Esophagus (tissue), 2 donors: ENCODE measurements around the gene COL3A1. TPM values are rescaled to one million over a fixed set of nuclear protein-coding genes. Genes with fewer than 3 reads are reported as not detected.

Source experiments
- H3K27ac ChIP-seq, 2 donors: one replicate each; pipeline ENCODE4 v1.5.1; 2013; ENCODE audit warnings: low read depth in 2 of 2, mild to moderate bottlenecking in 2 of 2, inconsistent platforms in 1 of 2, low read length in 1 of 2, moderate library complexity in 1 of 2
- H3K27me3 ChIP-seq, 2 donors: one replicate each; pipeline ENCODE4 v1.6.1; 2013; ENCODE audit warnings: low read length in 2 of 2, control low read depth in 1 of 2, mild to moderate bottlenecking in 1 of 2; ENCODE audit not compliant: insufficient read depth in 2 of 2, control insufficient read depth in 1 of 2
- H3K36me3 ChIP-seq, 2 donors: one replicate each; pipeline ENCODE4 v1.6.1; 2013; ENCODE audit warnings: low read length in 1 of 2; ENCODE audit not compliant: control insufficient read depth in 2 of 2, insufficient read depth in 2 of 2
- H3K4me1 ChIP-seq, 2 donors: one replicate each; pipeline ENCODE4 v1.6.1; 2013; ENCODE audit warnings: low read length in 1 of 2; ENCODE audit not compliant: control insufficient read depth in 2 of 2, insufficient read depth in 2 of 2
- H3K4me3 ChIP-seq, 2 donors: one replicate each; pipeline ENCODE4 v1.5.1; 2013; ENCODE audit warnings: low read length in 2 of 2, mild to moderate bottlenecking in 2 of 2, low read depth in 1 of 2, moderate library complexity in 1 of 2
- H3K9me3 ChIP-seq, 2 donors: one replicate each; pipeline ENCODE4 v1.6.1; 2013; ENCODE audit warnings: mild to moderate bottlenecking in 2 of 2, low read depth in 1 of 2, low read length in 1 of 2, moderate library complexity in 1 of 2; ENCODE audit not compliant: control insufficient read depth in 2 of 2, insufficient read depth in 1 of 2
- WGBS, 2 donors: extraction: QIAGEN DNeasy Blood & Tissue Kit; methylation state at CpG; one replicate each; pipeline ENCODE4 v1.1.7; 2013; 5-methylcytosine and 5-hydroxymethylcytosine counted together
- polyA plus RNA-seq, 2 donors: library from polyadenylated mRNA; stranded (reverse); fragments of 200-250 nt; gene quantifications; one replicate each; pipeline ENCODE4 v1.2.3, GENCODE V29; 2013
- donor health status: healthy with polysubstance abuse.
- donor health status: Bipolar disorder and iron deficiency.

Gene COL3A1
- polyA plus RNA-seq, 2 donors = 11.1 to 25.2 TPM

- Histone ChIP-seq H3K4me1 (no peaks in the 10 kb centered on the region), H3K4me3 (no peak overlapping the region), H3K9me3 (no peaks in the 10 kb centered on the region), H3K27me3 (no peaks in the 10 kb centered on the region), H3K36me3 (no peaks in the 10 kb centered on the region), H3K27ac (no peak overlapping the region)
- WGBS, 2 donors = 42 to 56% methylated on average over 5 of the region's 5 CpGs
Observed at GRCh38 chr2:188956961-188957360, 17.2 kb upstream of the COL3A1 start.

GRCh38 chr2:188957646-188958045 is 16.5 kb upstream of the COL3A1 start:
- H3K4me1 ChIP-seq = no peaks in the 10 kb centered on the region
- H3K36me3 ChIP-seq = no peaks in the 10 kb centered on the region
- 88 to 90% methylated on average over 1 of the region's 1 CpG for WGBS, 2 donors
- no peak overlapping the region for H3K4me3 ChIP-seq
- H3K27ac ChIP-seq = no peak overlapping the region
- H3K27me3 ChIP-seq = no peaks in the 10 kb centered on the region
- no peaks in the 10 kb centered on the region for H3K9me3 ChIP-seq

DNA sequence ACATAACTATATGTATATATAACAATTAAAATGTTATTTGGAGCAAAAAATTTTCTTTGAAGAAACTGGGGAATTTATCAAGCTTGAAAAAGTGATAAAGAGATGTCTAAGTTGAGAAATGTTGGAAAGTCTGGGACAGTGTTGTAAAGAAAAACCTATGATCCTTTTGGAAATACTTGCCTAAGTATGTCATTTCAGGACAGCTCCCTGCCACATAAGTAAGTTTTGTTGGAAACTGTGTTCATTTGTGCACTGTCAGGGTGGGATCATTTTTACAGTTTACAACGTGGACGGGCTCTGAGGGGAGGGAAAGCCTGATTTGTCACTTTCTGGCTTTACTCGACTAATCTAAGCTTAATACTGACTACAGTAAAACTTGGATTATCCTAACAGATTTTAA is 10.4 kb upstream of the COL3A1 start:
- WGBS, 2 donors = 63 to 70% methylated on average over 3 of the region's 3 CpGs
- Histone ChIP-seq H3K27me3 (no peaks in the 10 kb centered on the region), H3K9me3 (no peaks in the 10 kb centered on the region), H3K36me3 (no peaks in the 10 kb centered on the region), H3K4me1 (no peaks in the 10 kb centered on the region), H3K4me3 (no peak overlapping the region), H3K27ac (no peak overlapping the region)

DNA sequence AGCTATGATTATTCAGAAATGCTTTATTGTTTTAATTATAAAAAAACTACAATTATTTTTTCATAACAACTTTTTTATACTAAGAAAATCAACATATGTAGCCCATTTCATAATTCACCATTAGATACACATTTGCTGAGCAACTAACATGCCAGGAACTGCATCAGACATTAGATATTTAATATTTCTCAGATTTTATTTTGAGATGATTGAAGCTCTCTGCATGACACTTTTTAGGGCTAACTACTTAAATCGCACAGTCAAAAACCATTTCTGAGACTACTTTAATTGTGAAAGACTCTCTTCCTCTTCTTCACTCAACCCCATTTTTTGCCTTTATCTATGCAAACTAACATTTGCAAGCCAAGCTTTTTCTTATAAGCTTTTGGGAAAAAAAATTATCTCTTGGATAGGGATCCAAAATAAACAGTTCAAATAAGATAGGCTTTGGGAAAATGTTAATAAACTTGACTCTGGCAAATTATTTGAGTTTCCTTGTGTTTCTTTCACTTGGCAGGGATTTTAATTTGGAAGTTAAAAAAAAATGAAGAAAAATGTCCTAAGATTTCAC is 9.1 kb upstream of the COL3A1 start:
- no peak overlapping the region for H3K27ac ChIP-seq
- H3K27me3 ChIP-seq = no peaks in the 10 kb centered on the region
- no peaks in the 10 kb centered on the region for H3K4me1 ChIP-seq
- WGBS, 2 donors = 78 to 86% methylated on average over 1 of the region's 1 CpG
- no peaks in the 10 kb centered on the region for H3K9me3 ChIP-seq
- no peaks in the 10 kb centered on the region for H3K36me3 ChIP-seq
- no peak overlapping the region for H3K4me3 ChIP-seq

GRCh38 chr2:188965563-188965962 is 8.6 kb upstream of the COL3A1 start:
- no peaks in the 10 kb centered on the region for H3K36me3 ChIP-seq
- no peaks in the 10 kb centered on the region for H3K27me3 ChIP-seq
- no peaks in the 10 kb centered on the region for H3K4me1 ChIP-seq
- H3K9me3 ChIP-seq = no peaks in the 10 kb centered on the region
- no peak overlapping the region for H3K4me3 ChIP-seq
- H3K27ac ChIP-seq = no peak overlapping the region
- 72 to 79% methylated on average over 2 of the region's 2 CpGs for WGBS, 2 donors

- Histone ChIP-seq H3K27ac (no peak overlapping the region), H3K4me3 (no peak overlapping the region), H3K36me3 (no peaks in the 10 kb centered on the region), H3K9me3 (no peaks in the 10 kb centered on the region), H3K4me1 (no peaks in the 10 kb centered on the region), H3K27me3 (no peaks in the 10 kb centered on the region)
- WGBS, 2 donors = 63 to 67% methylated on average over 4 of the region's 4 CpGs
Observed at GRCh38 chr2:188966079-188966571, 8.0 kb upstream of the COL3A1 start.

DNA sequence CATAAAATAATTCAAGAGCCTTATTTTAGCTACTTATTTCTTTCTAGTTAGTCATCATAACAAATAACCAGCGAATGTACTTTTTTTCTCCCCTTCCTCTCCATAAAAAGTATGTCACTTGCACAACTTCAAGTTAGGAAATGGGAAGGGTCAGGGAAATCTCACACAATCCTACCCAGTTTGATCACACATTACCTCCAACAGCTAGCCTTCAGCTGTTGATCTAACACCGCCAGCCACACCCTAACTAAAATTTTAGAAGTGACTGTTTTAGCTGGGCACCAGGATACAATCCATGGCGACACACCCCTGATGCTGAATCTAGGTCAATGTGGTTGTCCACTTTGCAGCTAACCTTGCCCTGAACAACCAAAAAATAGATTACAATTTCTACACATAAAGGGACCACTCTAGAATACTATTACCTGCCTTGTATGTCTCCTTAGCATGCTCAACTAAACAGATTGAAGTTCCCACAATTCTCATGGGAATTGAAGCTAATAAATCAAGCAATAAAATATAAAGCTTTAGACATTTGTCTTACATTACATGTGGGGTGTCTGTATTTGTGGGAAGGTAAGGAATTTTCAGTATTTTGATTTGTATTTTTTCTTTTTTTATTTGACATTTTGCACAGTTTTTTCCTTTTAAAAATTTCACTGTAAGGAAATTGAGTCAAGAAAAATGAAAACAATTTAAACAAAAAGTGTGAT is 7.3 kb upstream of the COL3A1 start:
- 81 to 88% methylated on average over 3 of the region's 3 CpGs for WGBS, 2 donors

GRCh38 chr2:188969236-188969635 is 4.9 kb upstream of the COL3A1 start:
- Histone ChIP-seq H3K27ac (no peak overlapping the region), H3K4me3 (no peak overlapping the region)
- 60 to 62% methylated on average over 3 of the region's 3 CpGs for WGBS, 2 donors

More for the DNA sequence above, 7.3 kb upstream of the COL3A1 start:
- no peak overlapping the region for H3K4me3 ChIP-seq
- no peak overlapping the region for H3K27ac ChIP-seq
- no peaks in the 10 kb centered on the region for H3K4me1 ChIP-seq
- no peaks in the 10 kb centered on the region for H3K9me3 ChIP-seq
- no peaks in the 10 kb centered on the region for H3K27me3 ChIP-seq
- no peaks in the 10 kb centered on the region for H3K36me3 ChIP-seq

DNA sequence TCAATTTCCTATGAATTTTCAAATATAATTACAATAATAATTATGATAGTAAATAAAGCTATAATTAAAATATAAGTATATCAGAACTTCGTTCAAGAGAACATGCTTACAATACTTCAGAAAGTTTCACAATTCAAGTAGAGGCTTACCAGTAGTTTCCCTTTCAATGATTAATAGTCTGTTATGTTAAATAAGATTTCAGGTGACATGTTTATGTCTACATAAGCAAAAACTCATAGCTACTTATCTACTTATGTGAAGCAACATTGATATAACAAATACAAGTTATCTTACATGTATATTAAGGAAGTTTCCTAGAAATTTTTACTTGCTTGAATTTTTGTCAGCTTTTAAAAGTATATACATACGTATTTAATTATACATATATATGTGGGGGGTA is 4.5 kb upstream of the COL3A1 start:
- no peaks in the 10 kb centered on the region for H3K36me3 ChIP-seq
- no peak overlapping the region for H3K4me3 ChIP-seq
- no peak overlapping the region for H3K27ac ChIP-seq
- WGBS, 2 donors = 73 to 75% methylated on average over 2 of the region's 2 CpGs
- H3K4me1 ChIP-seq = no peaks in the 10 kb centered on the region
- no peaks in the 10 kb centered on the region for H3K9me3 ChIP-seq
- H3K27me3 ChIP-seq = no peaks in the 10 kb centered on the region

More at GRCh38 chr2:188969236-188969635, 4.9 kb upstream of the COL3A1 start:
- H3K4me1 ChIP-seq = no peaks in the 10 kb centered on the region
- no peaks in the 10 kb centered on the region for H3K36me3 ChIP-seq
- H3K27me3 ChIP-seq = no peaks in the 10 kb centered on the region
- no peaks in the 10 kb centered on the region for H3K9me3 ChIP-seq

DNA sequence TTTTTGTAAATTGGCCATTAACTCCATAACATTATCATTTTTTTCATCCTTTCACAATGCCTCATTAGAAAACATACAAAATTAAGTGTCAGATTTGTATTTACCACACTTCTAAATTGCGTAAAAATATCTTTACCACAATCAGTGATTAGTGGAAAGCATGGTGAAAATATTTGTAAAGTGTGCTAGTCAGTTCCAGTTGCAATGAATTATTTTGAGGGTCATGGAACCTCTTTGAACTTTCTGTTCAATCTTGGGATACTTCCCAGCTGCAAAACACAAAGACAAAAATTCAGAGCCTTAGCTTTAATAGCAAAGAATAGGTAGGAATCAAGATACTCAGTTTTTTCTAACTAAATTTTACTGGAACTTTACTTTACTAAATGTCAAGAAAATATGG is 4.0 kb upstream of the COL3A1 start:
- 69 to 72% methylated on average over 1 of the region's 1 CpG for WGBS, 2 donors
- no peaks in the 10 kb centered on the region for H3K36me3 ChIP-seq
- H3K27me3 ChIP-seq = no peaks in the 10 kb centered on the region
- H3K27ac ChIP-seq = no peak overlapping the region
- H3K9me3 ChIP-seq = no peaks in the 10 kb centered on the region
- no peak overlapping the region for H3K4me3 ChIP-seq
- H3K4me1 ChIP-seq = no peaks in the 10 kb centered on the region
